ENCODE results near the gene TRAPPC2.

DNA sequence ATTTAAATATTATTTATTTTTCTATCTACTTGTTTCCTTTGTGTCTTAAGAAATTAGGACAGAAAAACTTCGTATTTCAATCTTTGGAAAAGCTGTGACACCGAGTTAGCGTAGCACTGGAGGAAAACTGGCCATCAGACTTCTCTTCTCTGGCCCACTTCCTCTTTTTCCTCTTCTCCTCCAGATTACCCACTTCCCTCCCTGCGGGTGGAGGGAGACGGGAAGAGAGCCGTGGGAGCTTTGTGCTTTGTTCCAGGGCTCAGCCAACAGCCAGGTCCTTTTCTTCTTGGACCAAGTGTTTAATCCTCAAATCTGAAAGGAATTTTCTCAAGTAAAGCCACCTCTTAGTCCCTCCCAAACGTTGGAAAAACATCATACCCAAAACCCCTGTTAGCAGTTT lies 29.9 kb upstream of the TRAPPC2 start:
- TF ChIP-seq, protein P1, sequence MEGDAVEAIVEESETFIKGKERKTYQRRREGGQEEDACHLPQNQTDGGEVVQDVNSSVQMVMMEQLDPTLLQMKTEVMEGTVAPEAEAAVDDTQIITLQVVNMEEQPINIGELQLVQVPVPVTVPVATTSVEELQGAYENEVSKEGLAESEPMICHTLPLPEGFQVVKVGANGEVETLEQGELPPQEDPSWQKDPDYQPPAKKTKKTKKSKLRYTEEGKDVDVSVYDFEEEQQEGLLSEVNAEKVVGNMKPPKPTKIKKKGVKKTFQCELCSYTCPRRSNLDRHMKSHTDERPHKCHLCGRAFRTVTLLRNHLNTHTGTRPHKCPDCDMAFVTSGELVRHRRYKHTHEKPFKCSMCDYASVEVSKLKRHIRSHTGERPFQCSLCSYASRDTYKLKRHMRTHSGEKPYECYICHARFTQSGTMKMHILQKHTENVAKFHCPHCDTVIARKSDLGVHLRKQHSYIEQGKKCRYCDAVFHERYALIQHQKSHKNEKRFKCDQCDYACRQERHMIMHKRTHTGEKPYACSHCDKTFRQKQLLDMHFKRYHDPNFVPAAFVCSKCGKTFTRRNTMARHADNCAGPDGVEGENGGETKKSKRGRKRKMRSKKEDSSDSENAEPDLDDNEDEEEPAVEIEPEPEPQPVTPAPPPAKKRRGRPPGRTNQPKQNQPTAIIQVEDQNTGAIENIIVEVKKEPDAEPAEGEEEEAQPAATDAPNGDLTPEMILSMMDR (conservative IDR thresholded peaks at IDR 0.05; ENCODE audit: low read length), result no peak
- no peak for TF ChIP-seq EZH2phosphoT487 (IDR thresholded peaks at IDR 0.05; ENCODE audit: borderline replicate concordance)
